ENCODE measurements around the gene SEPTIN5. TPM values are rescaled to one million over a fixed set of nuclear protein-coding genes. Genes with fewer than 3 reads are reported as not detected.

Gene SEPTIN5
- total and polyA plus RNA-seq, 9 of the 15 experiments (the other 6 are each of a cell fraction or from before 2014, with no cell fraction given), result 0.03 to 195 (median 119) TPM

DNA sequence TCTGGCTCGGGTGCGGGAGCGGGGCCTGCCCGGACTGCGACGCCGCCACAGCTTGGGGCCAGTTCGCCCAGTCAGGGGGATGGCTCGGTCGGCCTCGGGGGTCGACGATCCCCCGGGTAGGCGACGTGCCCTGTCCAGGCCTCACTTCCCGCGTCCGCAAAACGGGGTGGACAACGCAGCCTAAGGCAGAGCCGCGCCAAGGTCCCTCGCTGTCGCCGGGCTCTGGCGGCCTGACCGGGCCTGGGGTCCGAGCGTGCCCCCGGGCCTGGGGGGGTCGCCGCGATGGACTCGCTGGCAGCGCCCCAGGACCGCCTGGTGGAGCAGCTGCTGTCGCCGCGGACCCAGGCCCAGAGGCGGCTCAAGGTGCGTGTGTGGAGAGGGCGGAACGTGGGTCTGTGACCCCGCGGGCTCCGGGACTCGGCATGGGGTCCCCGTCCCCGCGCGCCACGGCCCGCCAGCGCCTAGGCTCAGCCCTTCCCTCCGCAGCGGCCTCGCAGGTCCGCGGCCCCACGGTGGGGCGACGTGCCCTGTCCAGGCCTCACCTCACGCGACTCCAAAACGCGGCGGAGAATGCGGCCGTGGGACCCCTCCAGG lies 4.2 kb downstream of the SEPTIN5 start (continued):
- TF ChIP-seq RNF2 (IDR thresholded peaks at IDR 0.05) (no peak), RBM14 (IDR thresholded peaks at IDR 0.05; ENCODE audit: borderline replicate concordance, insufficient read depth, low read depth, low read length) (no peak), SP1 (CRISPR knock-in tag; IDR thresholded peaks at IDR 0.05) (no peak), PYGO2 (tag; IDR thresholded peaks at IDR 0.05) (no peak), EP400 (IDR thresholded peaks at IDR 0.05) (no peak), MEIS2 (IDR thresholded peaks at IDR 0.05; ENCODE audit: partially characterized antibody) (no peak), PHF20 (IDR thresholded peaks at IDR 0.05; ENCODE audit: partially characterized antibody) (peak; percentile 75), CHCHD3 (CRISPR knock-in tag; IDR thresholded peaks at IDR 0.05) (0 out of 2 replicates have a peak, but pooled peaks have one; percentile 40), ZFP1 (CRISPR knock-in tag; IDR thresholded peaks at IDR 0.05) (no peak), NEUROD1 (IDR thresholded peaks at IDR 0.05; ENCODE audit: borderline replicate concordance, low read depth, low read length, partially characterized antibody) (no peak), GATAD2B (IDR thresholded peaks at IDR 0.05; ENCODE audit: borderline replicate concordance) (no peak), NCOA2 (IDR thresholded peaks at IDR 0.05; ENCODE audit: partially characterized antibody in 2 of 2) (no peak), ZZZ3 (IDR thresholded peaks at IDR 0.05) (no peak)
- TF ChIP-seq, protein P1, sequence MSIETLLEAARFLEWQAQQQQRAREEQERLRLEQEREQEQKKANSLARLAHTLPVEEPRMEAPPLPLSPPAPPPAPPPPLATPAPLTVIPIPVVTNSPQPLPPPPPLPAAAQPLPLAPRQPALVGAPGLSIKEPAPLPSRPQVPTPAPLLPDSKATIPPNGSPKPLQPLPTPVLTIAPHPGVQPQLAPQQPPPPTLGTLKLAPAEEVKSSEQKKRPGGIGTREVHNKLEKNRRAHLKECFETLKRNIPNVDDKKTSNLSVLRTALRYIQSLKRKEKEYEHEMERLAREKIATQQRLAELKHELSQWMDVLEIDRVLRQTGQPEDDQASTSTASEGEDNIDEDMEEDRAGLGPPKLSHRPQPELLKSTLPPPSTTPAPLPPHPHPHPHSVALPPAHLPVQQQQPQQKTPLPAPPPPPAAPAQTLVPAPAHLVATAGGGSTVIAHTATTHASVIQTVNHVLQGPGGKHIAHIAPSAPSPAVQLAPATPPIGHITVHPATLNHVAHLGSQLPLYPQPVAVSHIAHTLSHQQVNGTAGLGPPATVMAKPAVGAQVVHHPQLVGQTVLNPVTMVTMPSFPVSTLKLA (conservative IDR thresholded peaks at IDR 0.05), result no peak
- TF ChIP-seq, protein P2, sequence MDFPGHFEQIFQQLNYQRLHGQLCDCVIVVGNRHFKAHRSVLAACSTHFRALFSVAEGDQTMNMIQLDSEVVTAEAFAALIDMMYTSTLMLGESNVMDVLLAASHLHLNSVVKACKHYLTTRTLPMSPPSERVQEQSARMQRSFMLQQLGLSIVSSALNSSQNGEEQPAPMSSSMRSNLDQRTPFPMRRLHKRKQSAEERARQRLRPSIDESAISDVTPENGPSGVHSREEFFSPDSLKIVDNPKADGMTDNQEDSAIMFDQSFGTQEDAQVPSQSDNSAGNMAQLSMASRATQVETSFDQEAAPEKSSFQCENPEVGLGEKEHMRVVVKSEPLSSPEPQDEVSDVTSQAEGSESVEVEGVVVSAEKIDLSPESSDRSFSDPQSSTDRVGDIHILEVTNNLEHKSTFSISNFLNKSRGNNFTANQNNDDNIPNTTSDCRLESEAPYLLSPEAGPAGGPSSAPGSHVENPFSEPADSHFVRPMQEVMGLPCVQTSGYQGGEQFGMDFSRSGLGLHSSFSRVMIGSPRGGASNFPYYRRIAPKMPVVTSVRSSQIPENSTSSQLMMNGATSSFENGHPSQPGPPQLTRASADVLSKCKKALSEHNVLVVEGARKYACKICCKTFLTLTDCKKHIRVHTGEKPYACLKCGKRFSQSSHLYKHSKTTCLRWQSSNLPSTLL (IDR thresholded peaks at IDR 0.05), result no peak
- TF ChIP-seq, protein P3, sequence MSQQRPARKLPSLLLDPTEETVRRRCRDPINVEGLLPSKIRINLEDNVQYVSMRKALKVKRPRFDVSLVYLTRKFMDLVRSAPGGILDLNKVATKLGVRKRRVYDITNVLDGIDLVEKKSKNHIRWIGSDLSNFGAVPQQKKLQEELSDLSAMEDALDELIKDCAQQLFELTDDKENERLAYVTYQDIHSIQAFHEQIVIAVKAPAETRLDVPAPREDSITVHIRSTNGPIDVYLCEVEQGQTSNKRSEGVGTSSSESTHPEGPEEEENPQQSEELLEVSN (IDR thresholded peaks at IDR 0.05; ENCODE audit: borderline replicate concordance in 1 of 2, extremely low read depth in 1 of 2, insufficient read depth in 1 of 2, insufficient read length in 1 of 2, low read depth in 1 of 2, low read length in 1 of 2, poor library complexity in 1 of 2, severe bottlenecking in 1 of 2), result peak in 1 of 2 experiments; percentile 79
- TF ChIP-seq, protein P4, sequence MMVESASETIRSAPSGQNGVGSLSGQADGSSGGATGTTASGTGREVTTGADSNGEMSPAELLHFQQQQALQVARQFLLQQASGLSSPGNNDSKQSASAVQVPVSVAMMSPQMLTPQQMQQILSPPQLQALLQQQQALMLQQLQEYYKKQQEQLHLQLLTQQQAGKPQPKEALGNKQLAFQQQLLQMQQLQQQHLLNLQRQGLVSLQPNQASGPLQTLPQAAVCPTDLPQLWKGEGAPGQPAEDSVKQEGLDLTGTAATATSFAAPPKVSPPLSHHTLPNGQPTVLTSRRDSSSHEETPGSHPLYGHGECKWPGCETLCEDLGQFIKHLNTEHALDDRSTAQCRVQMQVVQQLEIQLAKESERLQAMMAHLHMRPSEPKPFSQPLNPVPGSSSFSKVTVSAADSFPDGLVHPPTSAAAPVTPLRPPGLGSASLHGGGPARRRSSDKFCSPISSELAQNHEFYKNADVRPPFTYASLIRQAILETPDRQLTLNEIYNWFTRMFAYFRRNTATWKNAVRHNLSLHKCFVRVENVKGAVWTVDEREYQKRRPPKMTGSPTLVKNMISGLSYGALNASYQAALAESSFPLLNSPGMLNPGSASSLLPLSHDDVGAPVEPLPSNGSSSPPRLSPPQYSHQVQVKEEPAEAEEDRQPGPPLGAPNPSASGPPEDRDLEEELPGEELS (CRISPR knock-in tag; IDR thresholded peaks at IDR 0.05; ENCODE audit: borderline replicate concordance), result no peak
